ACC112 (cell line): ENCODE data around the gene SLC6A18.

Experiments used
- H2AFZ ChIP-seq: fragments of 200-600 bp; sonication (generic); one replicate; pipeline ENCODE4 v1.6.0; 2017; ENCODE audit warnings: antibody characterized with exemption, low read length; ENCODE audit not compliant: unreplicated experiment
- H3K27ac ChIP-seq: fragments of 200-600 bp; sonication (generic); 2 replicates; pipeline ENCODE4 v1.5.1; 2014; ENCODE audit warnings: low read depth, mild to moderate bottlenecking, antibody characterized with exemption, low read length, moderate library complexity
- H3K27me3 ChIP-seq: fragments of 200-600 bp; sonication (generic); 2 replicates; pipeline ENCODE4 v1.6.1; 2014; ENCODE audit warnings: mild to moderate bottlenecking, antibody characterized with exemption, low read length, moderate library complexity, mixed read lengths; ENCODE audit not compliant: insufficient read depth
- H3K36me3 ChIP-seq: fragments of 200-600 bp; sonication (generic); 2 replicates; pipeline ENCODE4 v1.6.1; 2016; ENCODE audit warnings: mild to moderate bottlenecking, antibody characterized with exemption, low read length, moderate library complexity, mixed read lengths; ENCODE audit not compliant: insufficient read depth
- H3K4me1 ChIP-seq: fragments of 200-600 bp; sonication (generic); one replicate; pipeline ENCODE4 v1.6.1; 2016; ENCODE audit warnings: low read length, mixed read lengths; ENCODE audit not compliant: insufficient read depth, unreplicated experiment, control insufficient read depth
- H3K4me3 ChIP-seq: fragments of 200-600 bp; sonication (generic); 2 replicates; pipeline ENCODE4 v1.5.1; 2014; ENCODE audit warnings: mild to moderate bottlenecking, low read depth, low read length
- H3K79me2 ChIP-seq: fragments of 200-600 bp; sonication (generic); one replicate; pipeline ENCODE4 v1.6.0; 2016; ENCODE audit warnings: low read length; ENCODE audit not compliant: control insufficient read depth, unreplicated experiment, insufficient read depth

SLC6A18 gene

DNA sequence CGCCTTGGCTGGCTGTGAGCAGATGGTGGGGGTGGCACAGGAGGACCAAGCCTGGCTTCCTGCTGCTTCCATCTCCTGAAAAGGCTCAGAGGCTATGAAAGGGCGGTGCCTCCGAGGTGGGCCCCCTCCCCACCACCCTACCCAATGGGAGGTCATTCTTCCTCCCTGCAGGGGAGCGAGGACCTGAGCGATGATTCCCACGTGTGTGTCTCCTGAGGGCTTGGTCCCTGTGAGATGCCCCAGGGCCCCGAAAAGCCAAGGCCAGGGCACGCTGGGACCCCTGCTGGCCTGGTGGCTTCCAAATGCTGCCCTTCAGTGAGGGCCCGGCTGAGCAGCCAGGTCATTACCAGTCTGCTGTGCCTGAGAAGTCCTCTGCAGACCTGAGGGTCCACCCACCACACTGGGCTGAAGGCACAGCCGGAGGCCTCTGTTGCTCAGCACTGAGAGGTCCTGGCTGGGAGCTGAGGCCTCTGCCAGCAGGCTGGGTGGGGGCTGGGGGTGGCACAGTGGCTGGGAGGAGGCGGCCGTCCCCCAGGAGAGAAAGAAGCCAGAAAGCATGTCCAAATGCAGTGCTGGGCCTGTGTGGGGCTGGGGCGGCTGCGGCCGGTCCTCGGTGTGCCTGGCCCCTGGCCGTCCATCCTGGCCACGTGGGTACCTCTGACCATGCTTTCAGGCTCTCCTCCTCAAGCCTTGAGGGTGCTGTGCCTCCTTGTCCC, 37.8 kb upstream of the SLC6A18 start:
- Histone ChIP-seq H3K4me1 (no peaks in the 10 kb centered on the region), H3K27me3 (peaks cover 50% of the 10 kb centered on the region), H3K36me3 (no peaks in the 10 kb centered on the region), H3K79me2 (no peaks in the 10 kb centered on the region), H3K4me3 (no peak overlapping the region), H2AFZ (no peak overlapping the region), H3K27ac (no peak overlapping the region)

DNA sequence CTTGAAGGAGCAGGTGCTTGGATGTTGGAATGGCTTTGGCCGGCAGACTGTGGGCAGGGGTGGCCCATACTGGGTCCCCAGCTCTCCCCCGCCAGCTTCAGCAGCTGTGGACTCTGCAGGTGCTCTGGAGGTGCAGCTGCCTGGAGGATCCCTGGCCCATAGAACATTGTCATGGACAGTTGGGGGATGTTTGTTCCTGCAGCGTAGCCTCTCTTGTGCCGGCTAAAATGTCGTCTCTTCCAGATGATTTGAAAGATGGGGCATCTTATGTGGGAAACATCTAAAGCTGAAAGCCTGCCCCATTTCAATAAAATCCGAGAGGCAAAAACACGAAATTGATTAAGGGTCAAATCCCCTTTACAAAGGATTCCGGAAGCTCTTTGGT, 37.2 kb upstream of the SLC6A18 start:
- Histone ChIP-seq H3K27ac (no peak overlapping the region), H2AFZ (no peak overlapping the region), H3K27me3 (peaks cover 50% of the 10 kb centered on the region), H3K4me1 (no peaks in the 10 kb centered on the region), H3K79me2 (no peaks in the 10 kb centered on the region), H3K4me3 (no peak overlapping the region), H3K36me3 (no peaks in the 10 kb centered on the region)

DNA sequence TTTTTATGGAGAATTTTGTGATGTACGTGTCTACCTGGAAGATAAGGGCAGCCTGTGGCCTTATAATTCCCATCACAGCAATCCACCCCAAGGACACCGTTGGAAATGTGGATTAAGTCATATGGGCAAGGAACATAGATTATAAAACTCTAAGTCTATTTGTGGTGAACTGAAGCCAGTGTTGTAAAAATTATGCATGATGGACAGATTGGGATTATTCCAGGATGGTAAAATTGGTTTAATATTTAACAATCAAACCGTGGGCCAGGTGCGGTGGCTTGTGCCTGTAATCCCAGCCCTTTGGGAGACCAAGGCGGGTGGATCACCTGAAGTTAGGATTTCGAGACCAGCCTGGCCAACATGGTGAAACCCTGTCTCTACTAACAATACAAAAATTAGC, 36.7 kb upstream of the SLC6A18 start:
- H3K27ac ChIP-seq: no peak overlapping the region
- H3K36me3 ChIP-seq: no peaks in the 10 kb centered on the region
- H2AFZ ChIP-seq: no peak overlapping the region
- no peak overlapping the region for H3K4me3 ChIP-seq
- peaks cover 50% of the 10 kb centered on the region for H3K27me3 ChIP-seq
- H3K4me1 ChIP-seq: no peaks in the 10 kb centered on the region
- no peaks in the 10 kb centered on the region for H3K79me2 ChIP-seq

DNA sequence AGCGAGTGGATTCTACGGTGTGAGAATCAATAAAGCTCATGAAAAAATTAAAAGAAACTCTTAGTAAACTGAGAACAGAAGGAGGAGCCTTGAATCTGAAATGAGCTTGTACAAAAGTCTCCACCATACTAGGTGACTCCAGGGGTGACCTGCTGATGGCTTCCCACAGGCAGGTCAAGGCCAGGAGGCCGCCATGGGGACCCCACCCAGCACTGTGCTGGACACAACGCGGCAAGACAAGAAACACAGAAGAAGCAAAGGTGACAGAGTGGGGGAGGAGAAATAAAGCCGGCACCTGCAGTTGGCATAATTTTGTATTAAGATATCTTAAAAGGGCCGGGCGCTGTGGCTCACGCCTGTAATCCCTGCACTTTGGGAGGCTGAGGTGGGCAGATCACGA, 35.9 kb upstream of the SLC6A18 start:
- Histone ChIP-seq H3K36me3 (no peaks in the 10 kb centered on the region), H2AFZ (no peak overlapping the region), H3K4me1 (no peaks in the 10 kb centered on the region), H3K27ac (no peak overlapping the region), H3K27me3 (peaks cover 50% of the 10 kb centered on the region), H3K4me3 (no peak overlapping the region), H3K79me2 (no peaks in the 10 kb centered on the region)

DNA sequence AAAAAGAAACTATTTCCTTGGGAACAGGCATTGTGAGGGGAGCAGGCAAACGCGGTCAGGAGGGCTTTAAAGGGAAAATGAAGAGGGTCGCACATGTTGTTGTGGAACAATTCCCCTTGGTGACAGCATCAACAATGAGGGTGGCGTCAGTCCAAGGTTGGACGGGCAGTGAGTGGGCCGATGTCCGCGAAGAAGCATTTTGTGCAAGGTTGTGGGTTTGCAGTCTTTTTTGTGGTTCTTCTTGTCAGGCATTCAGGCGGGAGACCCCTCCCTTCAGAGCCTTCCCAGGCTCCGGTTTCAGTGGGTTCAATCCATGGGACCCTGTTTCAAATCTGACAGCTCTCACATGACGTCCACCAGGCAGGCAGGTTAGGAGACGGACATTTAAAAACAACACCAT, 34.9 kb upstream of the SLC6A18 start:
- Histone ChIP-seq H3K79me2 (no peaks in the 10 kb centered on the region), H2AFZ (no peak overlapping the region), H3K4me1 (no peaks in the 10 kb centered on the region), H3K4me3 (no peak overlapping the region), H3K27ac (no peak overlapping the region), H3K36me3 (no peaks in the 10 kb centered on the region), H3K27me3 (peaks cover 58% of the 10 kb centered on the region)

DNA sequence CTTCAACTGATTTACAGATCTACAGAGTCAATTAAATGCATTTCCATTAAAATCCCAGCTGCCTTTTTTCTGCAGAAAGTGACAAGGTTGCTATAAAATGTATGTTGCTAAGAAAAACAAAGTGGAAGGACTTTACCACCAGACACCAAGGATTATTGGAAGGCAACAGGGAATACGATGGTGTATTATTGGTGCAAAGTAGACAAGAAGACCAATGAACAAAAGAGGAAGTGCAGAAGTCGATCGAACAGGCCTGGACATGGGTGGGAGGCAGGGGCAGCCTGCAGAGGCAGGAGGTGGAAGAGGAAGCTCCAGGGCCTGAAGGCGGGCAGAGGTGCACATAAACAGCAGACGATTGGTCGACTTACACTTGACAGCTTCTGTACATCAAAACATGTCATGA, 34.3 kb upstream of the SLC6A18 start:
- no peaks in the 10 kb centered on the region for H3K4me1 ChIP-seq
- no peaks in the 10 kb centered on the region for H3K79me2 ChIP-seq
- H3K27ac ChIP-seq: no peak overlapping the region
- H3K27me3 ChIP-seq: peaks cover 58% of the 10 kb centered on the region
- no peaks in the 10 kb centered on the region for H3K36me3 ChIP-seq
- no peak overlapping the region for H3K4me3 ChIP-seq
- no peak overlapping the region for H2AFZ ChIP-seq

DNA sequence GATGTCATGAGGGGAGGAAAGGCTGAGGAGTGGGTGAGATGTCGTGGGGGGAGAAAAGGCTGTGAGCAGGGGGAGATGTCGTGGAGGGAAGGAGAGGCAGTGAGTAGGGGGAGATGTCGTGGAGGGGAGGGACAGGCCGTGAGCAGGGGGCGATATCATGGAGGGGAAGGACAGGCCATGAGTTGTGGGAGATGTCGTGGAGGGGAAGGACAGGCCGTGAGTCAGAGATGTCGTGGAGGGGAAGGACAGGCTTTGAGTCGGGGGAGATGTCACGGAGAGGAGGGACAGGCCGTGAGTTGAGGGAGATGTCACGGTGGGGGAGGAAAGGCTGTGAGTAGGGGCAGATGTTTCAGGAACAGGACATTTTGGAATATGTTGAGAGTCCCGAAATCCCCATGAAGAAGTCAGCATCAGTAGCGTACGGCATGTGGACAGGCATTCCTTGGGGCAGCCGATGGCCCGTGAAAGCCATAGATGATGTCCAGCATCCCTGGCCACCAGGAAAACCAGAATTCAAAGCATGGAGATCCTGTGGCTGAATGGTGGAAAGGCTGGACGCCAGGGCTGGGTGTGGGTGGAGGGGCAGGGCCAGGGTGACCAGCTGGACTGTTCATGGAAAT, 32.1 kb upstream of the SLC6A18 start:
- Histone ChIP-seq H3K27ac (no peak overlapping the region), H3K27me3 (peaks cover 50% of the 10 kb centered on the region), H3K4me3 (no peak overlapping the region), H3K36me3 (no peaks in the 10 kb centered on the region), H2AFZ (no peak overlapping the region), H3K79me2 (no peaks in the 10 kb centered on the region), H3K4me1 (no peaks in the 10 kb centered on the region)

DNA sequence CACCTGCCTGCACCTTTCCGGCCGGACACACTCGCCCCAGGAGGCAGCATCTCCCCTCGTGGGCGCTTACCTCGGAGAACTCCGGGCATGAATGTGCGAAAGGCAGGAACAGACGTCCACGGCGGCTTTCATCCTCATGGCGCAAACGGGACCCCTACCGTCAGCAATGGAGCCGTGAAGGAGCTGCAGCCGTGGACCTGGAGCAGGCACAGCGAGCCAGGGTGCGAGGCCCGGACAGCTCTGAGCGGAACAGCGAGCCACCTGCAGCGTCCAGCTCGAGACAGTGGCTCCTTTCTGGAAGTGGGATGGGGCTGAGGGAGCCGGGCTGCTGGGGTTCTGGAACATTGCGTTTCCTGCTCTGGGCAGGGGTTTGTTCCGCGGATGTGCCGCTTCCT, 31.6 kb upstream of the SLC6A18 start:
- Histone ChIP-seq H3K4me3 (no peak overlapping the region), H3K27ac (no peak overlapping the region), H3K79me2 (no peaks in the 10 kb centered on the region), H3K4me1 (no peaks in the 10 kb centered on the region), H3K27me3 (peaks cover 51% of the 10 kb centered on the region), H2AFZ (no peak overlapping the region), H3K36me3 (no peaks in the 10 kb centered on the region)

DNA sequence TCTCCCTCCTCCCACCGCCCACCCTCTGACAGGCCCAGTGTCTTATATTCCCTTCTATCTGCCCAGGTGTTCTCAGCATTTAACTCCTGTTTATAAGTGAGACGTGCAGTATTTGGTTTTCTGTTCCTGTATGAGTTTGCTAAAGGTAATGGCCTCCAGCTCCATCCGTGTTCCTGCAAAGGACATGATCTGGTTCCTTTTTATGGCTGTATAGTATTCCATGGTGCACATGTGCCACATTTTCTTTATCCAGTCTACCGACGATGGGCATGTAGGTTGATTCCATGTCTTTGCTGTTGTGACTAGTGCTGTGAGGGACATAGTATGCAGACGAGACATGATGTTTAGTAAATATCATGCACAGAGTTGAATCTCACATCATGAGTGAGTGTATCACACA, 30.8 kb upstream of the SLC6A18 start:
- Histone ChIP-seq H3K27me3 (peaks cover 53% of the 10 kb centered on the region), H3K27ac (no peak overlapping the region), H3K4me1 (no peaks in the 10 kb centered on the region), H3K36me3 (no peaks in the 10 kb centered on the region), H3K79me2 (no peaks in the 10 kb centered on the region), H3K4me3 (no peak overlapping the region), H2AFZ (no peak overlapping the region)

DNA sequence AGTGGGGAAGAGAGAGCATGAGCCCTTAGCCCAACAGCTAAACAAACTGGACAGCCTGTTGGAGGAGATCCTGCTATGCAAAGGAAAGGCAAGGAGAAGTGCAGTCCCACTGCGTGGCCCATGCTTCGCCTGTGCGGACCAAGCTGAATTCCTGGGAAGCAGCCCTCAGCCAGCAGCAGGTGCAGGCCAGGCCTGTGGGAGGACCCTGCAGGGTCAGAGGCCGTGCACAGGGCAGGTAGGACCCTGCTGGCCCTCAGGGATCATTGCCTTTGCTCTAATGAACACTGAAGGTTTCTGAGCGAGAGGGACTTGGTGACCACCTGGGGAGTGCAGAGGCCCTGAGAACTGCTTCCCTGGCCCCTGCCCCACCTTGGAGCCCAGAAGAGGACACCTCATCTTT, 29.7 kb upstream of the SLC6A18 start:
- H3K79me2 ChIP-seq: no peaks in the 10 kb centered on the region
- H2AFZ ChIP-seq: no peak overlapping the region
- H3K4me3 ChIP-seq: no peak overlapping the region
- no peak overlapping the region for H3K27ac ChIP-seq
- H3K4me1 ChIP-seq: no peaks in the 10 kb centered on the region
- peaks cover 53% of the 10 kb centered on the region for H3K27me3 ChIP-seq
- no peaks in the 10 kb centered on the region for H3K36me3 ChIP-seq

DNA sequence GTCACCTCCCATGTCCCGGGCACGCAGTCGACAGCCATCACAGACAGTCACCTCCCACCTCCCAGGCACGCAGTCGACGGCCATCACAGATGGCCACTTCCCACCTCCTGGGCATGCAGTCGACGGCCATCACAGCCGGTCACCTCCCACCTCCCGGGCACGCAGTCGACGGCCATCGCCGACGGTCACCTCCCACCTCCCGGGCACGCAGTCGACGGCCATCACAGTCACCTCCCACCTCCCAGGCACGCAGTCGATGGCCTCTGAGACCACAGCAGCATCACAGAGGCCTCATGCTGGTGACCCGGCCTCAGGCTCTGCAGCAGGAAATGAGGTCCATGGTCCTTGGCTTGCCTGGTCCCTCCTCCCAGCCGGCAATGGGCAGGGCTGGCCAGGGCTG, 29.3 kb upstream of the SLC6A18 start:
- H3K27me3 ChIP-seq: peaks cover 50% of the 10 kb centered on the region

More for the DNA sequence above, 29.3 kb upstream of the SLC6A18 start:
- no peaks in the 10 kb centered on the region for H3K36me3 ChIP-seq
- H3K4me1 ChIP-seq: no peaks in the 10 kb centered on the region
- H3K79me2 ChIP-seq: no peaks in the 10 kb centered on the region
- no peak overlapping the region for H3K4me3 ChIP-seq
- H2AFZ ChIP-seq: no peak overlapping the region
- H3K27ac ChIP-seq: no peak overlapping the region
